Fibroblast of the aortic adventitia (primary cell): ENCODE data around the gene KLHL41. TPM values are rescaled to one million over a fixed set of nuclear protein-coding genes. Genes with fewer than 3 reads are reported as not detected.
A peak's percentile ranks its signal among the peaks of the same experiment; 100 is the strongest.

Experiments used
- DNase-seq: peaks from one replicate; pipeline ENCODE4 v3.0.0-alpha.2; 2010; ENCODE audit warnings: low read depth
- H3K4me3 ChIP-seq: 2 replicates; pipeline ENCODE4 v1.5.1; 2011; ENCODE audit warnings: low read depth, mild to moderate bottlenecking, control low read depth, low read length, moderate library complexity
- total RNA-seq: library from RNA; depleted of rRNA; stranded (reverse); fragments of >200 nt; gene quantifications from 2 replicates; pipeline ENCODE4 v1.2.3, GENCODE V29; 2012; ENCODE audit warnings: low replicate concordance
- TF ChIP-seq, protein P1 (sequence below): IDR thresholded peaks from 2 replicates; pipeline ENCODE4 v1.5.1; 2011; ENCODE audit warnings: mild to moderate bottlenecking, low read length, control low read depth, inconsistent platforms; ENCODE audit not compliant: insufficient read depth

The KLHL41 gene
- total RNA-seq, 1 donor, result 1.4 TPM

DNA sequence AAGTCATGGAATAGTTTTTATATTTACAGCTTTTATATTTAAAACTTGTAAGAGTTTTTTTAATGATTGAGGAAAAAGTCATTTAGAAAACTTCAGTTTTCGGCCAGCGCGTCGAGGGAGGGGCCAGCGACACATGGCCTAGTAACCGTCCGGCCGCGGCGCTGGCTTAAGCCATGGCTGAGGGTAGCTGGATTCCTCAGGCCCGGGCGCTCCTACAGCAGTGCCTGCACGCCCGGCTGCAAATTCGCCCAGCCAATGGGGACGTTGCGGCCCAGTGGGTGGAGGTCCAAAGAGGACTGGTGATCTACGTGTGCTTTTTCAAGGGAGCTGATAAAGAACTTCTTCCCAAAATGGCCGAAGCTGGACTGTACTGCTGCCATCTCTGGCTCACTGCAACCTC lies 4.9 kb upstream of the KLHL41 start:
- no peak for DNase-seq
- TF ChIP-seq, protein P1, sequence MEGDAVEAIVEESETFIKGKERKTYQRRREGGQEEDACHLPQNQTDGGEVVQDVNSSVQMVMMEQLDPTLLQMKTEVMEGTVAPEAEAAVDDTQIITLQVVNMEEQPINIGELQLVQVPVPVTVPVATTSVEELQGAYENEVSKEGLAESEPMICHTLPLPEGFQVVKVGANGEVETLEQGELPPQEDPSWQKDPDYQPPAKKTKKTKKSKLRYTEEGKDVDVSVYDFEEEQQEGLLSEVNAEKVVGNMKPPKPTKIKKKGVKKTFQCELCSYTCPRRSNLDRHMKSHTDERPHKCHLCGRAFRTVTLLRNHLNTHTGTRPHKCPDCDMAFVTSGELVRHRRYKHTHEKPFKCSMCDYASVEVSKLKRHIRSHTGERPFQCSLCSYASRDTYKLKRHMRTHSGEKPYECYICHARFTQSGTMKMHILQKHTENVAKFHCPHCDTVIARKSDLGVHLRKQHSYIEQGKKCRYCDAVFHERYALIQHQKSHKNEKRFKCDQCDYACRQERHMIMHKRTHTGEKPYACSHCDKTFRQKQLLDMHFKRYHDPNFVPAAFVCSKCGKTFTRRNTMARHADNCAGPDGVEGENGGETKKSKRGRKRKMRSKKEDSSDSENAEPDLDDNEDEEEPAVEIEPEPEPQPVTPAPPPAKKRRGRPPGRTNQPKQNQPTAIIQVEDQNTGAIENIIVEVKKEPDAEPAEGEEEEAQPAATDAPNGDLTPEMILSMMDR, result no peak
- H3K4me3 ChIP-seq, result no peak overlapping the region

DNA sequence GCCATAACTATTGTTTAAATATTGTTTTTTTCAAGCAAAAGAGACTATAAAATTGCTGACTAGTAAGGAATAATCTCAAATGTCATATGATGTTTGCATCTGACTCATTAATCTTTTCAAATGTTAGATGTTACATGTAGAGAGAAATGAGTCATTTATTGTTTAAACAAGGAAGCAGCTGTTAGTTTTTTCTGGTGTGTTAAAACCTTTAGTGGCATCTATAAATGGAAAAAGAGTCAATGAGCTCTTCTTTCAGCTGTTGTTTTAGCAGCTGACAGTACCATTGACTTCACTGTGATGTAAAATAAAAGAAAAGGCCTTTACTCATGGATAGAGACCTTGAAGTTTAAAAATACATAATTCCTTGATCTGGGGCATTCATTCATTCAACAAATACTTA lies 1.8 kb upstream of the KLHL41 start:
- DNase-seq, result peak; percentile 51
- H3K4me3 ChIP-seq, result no peak overlapping the region
- TF ChIP-seq, protein P1, result no peak

DNA sequence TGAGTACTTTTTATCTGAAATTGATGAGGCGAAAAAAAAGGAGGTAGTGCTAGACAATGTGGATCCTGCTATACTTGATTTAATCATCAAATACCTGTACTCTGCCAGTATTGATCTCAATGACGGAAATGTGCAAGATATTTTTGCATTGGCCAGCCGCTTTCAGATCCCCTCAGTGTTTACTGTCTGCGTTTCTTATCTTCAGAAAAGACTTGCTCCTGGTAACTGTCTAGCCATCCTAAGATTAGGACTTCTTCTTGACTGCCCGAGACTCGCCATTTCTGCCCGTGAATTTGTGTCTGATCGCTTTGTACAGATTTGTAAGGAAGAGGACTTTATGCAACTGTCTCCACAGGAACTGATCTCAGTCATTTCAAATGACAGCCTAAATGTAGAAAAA lies 453 bp downstream of the KLHL41 start:
- TF ChIP-seq, protein P1, result no peak
- no peak for DNase-seq
- no peak overlapping the region for H3K4me3 ChIP-seq

DNA sequence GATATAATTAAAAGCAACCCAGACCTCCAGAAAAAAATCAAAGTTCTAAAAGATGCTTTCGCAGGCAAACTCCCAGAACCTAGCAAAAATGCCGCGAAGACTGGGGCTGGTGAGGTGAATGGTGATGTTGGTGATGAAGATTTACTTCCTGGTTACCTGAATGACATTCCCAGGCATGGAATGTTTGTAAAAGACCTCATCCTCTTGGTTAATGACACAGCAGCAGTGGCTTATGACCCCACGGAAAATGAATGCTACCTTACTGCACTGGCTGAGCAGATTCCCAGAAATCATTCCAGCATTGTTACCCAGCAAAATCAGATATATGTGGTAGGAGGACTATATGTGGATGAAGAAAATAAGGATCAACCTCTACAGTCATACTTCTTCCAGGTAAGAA lies 994 bp downstream of the KLHL41 start:
- H3K4me3 ChIP-seq, result no peak overlapping the region
- DNase-seq, result no peak
- TF ChIP-seq, protein P1, result no peak

DNA sequence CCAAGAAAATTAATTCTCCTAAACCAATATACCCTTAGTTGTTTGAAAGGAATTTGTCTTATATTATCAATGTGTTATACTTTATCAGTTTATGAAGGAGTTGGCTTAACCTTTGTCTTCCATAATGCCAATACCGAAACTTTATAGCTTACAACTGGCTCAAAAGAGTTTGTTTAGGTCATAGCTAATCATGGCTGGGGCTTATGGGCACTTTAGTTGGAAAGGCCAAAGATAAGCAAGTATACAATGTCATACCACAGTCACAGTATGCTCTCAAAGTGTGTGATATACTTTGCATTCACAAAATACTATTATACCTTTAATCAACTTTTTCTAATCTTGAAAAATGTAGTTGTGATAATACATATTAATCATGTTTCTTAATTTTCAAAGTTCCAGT lies 2.3 kb downstream of the KLHL41 start:
- no peak for DNase-seq
- no peak overlapping the region for H3K4me3 ChIP-seq
- TF ChIP-seq, protein P1, result no peak

DNA sequence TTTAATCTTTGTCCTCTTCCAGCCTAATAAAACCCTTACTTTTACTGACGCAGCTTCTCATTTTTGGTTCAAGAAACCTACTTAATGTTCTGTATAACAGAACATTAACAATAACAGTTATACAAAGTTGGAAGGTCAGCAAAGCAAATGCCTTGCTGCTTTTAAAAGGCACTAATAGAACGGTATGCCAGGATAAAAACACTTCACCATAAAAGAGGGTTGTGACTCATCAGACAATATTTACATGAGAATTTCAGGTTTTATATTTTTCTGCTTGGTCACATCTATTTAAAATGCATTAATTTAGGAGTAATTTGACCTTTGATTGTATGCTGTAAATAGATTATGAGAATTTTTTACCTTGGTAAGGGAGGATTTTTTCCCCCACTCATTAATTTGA lies 3.0 kb downstream of the KLHL41 start:
- DNase-seq, result no peak
- TF ChIP-seq, protein P1, result no peak
- no peak overlapping the region for H3K4me3 ChIP-seq

DNA sequence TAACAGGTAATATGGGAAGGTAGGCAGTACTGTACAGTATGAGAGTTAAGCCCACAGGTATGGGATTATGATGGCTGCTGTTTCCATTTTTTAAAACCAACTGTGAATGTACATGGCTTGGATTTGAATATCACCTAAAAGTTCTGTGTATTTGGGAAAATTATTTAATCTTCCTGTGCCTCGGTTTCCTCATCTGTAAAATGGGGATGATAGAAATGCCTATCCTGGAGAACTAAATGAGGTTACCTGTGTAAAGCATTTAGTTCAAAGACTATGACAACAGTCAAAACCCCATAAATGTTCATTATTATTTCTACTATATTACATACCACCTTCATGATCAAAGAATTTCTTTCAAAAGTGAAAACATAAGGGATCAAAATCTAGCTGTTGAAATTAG lies 3.6 kb downstream of the KLHL41 start:
- H3K4me3 ChIP-seq, result no peak overlapping the region
- TF ChIP-seq, protein P1, result no peak
- DNase-seq, result no peak
